GM18870 (cell line): ENCODE data around the gene UQCR10.
"Not testable (repeated sequence)": the region's sequence is repeated elsewhere in the genome, so short reads cannot be mapped to it uniquely, and the experiment has no call there.

Experiments used
- ATAC-seq: cut with Tn5 transposase; IDR thresholded peaks from one replicate; pipeline ENCODE4 v1.9.1; 2021; ENCODE audit warnings: moderate library complexity; ENCODE audit not compliant: unreplicated experiment

Gene UQCR10

GRCh38 chr22:29737251-29738117 lies 29.7 kb upstream of the UQCR10 start:
- ATAC-seq: no peak

- ATAC-seq: no peak
These were observed 28.9 kb upstream of the UQCR10 start for GRCh38 chr22:29738118-29738815.

- ATAC-seq: no peak
These were observed 27.8 kb upstream of the UQCR10 start for GRCh38 chr22:29739346-29739875.

- no peak for ATAC-seq
These were observed 27.0 kb upstream of the UQCR10 start for GRCh38 chr22:29740216-29740615.

GRCh38 chr22:29741926-29742325 lies 25.2 kb upstream of the UQCR10 start:
- no peak for ATAC-seq

- no peak for ATAC-seq
These were observed 24.8 kb upstream of the UQCR10 start for GRCh38 chr22:29742326-29742725.

GRCh38 chr22:29744902-29745301 lies 22.3 kb upstream of the UQCR10 start:
- no peak for ATAC-seq

GRCh38 chr22:29747832-29748231 lies 19.3 kb upstream of the UQCR10 start:
- no peak for ATAC-seq

- no peak for ATAC-seq
These were observed 18.8 kb upstream of the UQCR10 start for GRCh38 chr22:29748248-29748893.

GRCh38 chr22:29750029-29750428 lies 17.1 kb upstream of the UQCR10 start:
- ATAC-seq: no peak

GRCh38 chr22:29750559-29751538 lies 16.3 kb upstream of the UQCR10 start:
- no peak for ATAC-seq

GRCh38 chr22:29751669-29752068 lies 15.5 kb upstream of the UQCR10 start:
- ATAC-seq: no peak

- ATAC-seq: no peak
These were observed 13.1 kb upstream of the UQCR10 start for GRCh38 chr22:29753808-29754657.

- not testable (repeated sequence) for ATAC-seq
These were observed 12.3 kb upstream of the UQCR10 start for GRCh38 chr22:29754658-29755395.

GRCh38 chr22:29755889-29756288 lies 11.3 kb upstream of the UQCR10 start:
- ATAC-seq: no peak

- ATAC-seq: no peak
These were observed 10.8 kb upstream of the UQCR10 start for GRCh38 chr22:29756341-29756740.

GRCh38 chr22:29757096-29757495 lies 10.1 kb upstream of the UQCR10 start:
- no peak for ATAC-seq

GRCh38 chr22:29758068-29758622 lies 9.0 kb upstream of the UQCR10 start:
- no peak for ATAC-seq
